Activated CD4-positive, alpha-beta T cell treated with anti-CD3 and anti-CD28 coated beads for 4 hours (primary cell): Measurements from ENCODE around the gene MYBBP1A.

Experiments
- DNase-seq, 2 donors: peaks; one replicate each; pipeline ENCODE4 v3.0.0-alpha.2; 2020

The MYBBP1A gene

DNA sequence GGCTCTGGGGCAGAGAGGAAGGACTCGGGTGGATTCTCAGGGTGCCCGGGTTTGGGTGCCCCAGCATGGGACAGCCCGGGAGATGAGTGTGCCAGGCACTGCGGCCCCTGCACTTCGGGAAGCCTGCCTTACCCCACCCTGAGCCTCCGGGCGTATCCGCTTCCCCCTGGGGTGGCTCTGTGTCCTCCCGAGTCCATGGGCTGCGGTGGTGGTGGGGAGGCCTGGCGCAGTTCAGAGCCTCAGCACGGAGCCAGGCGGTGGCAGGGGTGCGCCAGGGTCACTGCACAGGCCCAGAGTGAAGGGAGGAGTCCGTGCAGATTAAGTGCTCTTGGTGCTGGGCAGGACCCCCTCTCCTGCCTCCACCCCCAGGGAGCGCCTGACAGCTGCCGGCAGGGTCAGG lies 20.7 kb downstream of the MYBBP1A start:
- DNase-seq = no peak

DNA sequence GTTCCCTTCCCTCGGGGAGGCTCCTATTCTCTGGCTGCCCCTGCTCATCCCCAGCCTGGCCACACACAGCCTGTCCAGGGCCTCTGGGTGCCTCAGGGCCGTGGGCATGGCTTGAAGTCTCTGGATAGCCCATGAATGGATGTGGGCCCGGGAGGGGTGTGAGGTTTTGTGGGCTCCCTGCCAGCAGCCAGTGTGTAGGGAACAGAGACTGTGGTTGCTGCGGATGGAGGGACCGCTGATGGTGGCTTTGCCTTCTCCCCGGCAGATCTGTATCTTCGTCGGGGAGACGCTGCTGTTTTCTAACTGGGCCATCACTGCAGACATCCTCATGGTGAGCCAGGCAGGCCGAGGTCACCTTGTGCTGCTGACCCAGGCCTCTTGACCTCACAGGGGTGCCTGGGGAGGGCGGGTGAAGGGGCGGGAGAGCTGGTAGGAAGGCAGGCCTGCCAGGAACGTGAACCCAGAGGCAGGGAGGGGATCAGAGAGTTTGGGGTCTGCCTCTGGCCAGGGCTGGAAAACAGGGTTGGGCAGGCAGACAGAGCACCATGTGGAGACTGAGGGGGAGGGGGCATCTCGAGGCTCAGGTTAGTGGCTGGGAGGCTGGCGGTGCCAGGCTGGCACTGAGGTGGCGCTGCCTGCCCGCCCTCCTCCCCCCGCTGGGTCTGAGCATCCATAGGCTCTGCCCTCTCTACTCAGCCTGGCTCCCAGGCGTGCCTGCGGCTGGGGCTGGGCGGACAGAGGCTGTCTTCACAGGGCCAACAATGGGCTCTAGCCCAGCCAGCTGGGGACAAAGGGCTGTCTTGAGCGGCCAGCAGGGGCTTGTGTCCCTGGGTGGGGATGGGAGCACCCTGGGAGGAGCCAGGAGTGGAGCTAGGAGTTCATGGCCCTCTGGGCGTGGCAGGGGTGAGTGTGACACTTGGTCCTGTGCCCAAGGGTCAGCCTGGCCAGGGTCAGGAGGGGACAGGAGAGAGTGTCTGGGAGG lies 21.4 kb downstream of the MYBBP1A start:
- DNase-seq = no peak

DNA sequence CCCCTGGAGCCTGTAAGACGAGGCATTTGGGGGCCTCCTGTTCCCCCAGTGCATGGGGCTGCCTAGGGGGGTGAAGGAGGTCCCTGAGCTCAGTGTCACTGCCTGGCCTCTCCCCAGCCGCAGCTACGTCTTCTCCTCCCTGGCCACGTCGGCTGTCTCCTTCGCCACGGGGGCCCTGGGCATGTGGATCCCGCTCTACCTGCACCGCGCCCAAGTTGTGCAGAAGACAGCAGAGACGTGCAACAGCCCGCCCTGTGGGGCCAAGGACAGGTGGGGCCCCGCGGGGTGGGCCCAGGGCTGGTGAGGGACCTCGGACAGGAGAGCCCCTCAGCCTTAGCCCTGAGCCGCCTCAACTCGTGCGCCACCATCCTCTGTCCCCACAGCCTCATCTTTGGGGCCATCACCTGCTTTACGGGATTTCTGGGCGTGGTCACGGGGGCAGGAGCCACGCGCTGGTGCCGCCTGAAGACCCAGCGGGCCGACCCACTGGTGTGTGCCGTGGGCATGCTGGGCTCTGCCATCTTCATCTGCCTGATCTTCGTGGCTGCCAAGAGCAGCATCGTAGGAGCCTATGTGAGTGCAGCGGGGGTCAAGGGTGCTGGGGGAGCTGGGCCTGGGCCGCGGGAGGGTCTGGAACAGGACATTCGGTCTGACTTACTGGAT lies 22.2 kb downstream of the MYBBP1A start:
- no peak for DNase-seq

DNA sequence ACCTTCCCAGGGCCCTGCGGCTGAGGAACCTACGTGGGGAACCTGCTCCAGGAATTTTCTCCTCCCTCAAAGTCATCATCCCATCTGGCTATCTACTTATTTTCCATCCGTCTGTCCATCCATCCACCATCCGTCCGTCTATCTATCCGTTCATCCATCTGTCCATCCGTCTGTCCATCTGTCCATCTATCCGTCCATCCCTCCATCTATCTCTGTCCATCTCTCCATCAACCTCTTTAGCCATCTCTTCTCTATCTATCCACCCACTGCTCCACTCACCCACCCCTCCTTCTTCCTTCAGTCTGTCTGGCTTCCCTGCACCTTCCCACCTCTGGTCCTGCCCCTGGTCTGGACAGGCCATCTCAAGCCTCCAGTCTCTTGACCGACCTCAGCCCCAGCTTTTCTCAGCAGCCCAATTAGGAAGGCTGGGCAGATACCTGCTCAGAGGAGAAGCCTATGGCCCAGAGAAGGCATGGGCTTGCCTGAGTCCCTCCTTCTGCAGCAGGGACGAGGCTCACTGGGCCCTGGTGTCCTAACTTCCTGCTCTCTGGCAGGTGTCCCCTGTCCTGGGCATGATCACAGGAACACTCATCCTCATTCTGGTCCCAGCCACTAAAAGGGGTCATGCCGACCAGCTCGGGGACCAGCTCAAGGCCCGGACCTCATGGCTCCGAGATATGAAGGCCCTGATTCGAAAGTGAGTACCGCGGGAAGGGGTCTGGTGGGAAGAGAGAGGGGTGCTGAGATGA lies 23.0 kb downstream of the MYBBP1A start:
- DNase-seq = no peak

DNA sequence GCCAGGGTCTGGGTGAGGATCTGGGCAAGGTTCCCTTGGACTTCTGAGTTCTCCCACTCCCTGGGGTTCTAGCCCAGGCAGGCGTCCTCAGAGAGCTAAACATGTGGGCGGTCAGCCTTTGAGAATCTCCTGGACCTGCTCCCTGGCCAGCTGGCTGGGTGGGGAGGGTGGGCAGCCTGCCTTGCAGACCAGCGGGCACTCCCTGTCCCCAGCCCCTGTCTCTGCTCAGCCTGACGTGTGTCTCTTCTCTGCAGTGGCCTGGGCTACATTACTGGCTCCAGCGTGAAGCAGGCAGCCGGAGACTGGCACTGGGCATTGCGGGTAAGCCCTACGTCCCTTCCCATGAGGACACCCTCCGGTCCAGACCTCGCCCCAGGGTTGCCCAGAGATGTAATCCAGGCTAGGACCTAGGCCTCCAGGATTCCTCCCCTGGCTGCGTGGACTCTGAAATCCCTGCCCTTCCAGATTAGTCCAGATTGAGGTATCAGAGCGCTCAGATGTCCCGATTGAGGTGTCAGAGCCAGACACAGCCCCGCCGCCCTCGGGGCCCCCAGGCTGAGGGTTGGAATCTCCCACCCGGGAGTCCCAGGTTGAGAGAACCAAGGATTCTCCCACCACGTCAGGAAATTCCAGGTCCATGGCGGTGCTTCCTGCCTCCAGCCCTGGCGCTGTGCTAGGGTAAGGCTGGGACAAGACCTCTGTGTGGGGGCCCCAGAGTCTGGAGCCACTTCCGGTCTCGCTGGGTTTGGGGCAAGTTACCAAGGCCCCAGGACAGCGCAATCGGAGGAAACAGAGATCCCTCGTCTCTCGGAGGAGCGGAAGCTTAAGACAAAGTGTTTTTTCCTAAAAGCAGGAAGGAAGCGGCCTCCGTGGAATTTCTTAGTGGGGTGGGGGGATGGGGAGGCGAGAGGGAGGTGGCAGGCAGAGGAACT lies 24.1 kb downstream of the MYBBP1A start:
- no peak for DNase-seq

DNA sequence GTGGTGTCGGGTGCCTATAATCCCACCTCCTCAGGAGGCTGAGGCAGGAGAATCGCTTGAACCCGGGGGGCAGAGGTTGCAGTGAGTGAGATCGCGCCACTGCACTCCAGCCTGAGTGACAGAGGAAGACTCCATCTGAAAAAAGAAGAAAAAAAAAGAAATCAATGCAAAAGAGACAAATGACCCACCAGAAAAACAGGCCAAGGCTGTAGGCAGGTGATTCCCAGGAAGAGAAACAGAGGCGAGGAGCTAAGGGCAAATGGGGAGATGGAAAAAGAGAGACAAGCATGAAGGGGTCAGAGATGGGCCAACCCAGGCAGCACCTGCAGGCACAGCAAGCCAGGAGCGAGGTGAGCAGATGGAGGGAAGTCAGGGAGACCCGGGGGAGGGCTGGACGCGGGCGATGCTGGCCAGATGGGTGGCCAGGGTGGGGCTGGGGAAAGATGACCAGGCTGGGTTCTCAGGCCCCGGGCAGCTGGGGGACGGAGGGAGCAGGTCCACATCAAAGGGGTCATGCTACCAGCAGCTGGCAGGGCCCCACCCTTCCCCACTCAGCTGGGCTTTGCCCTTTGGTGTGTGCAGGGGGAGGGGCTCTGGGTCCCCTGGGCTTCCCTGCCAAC lies 25.5 kb downstream of the MYBBP1A start:
- no peak for DNase-seq

DNA sequence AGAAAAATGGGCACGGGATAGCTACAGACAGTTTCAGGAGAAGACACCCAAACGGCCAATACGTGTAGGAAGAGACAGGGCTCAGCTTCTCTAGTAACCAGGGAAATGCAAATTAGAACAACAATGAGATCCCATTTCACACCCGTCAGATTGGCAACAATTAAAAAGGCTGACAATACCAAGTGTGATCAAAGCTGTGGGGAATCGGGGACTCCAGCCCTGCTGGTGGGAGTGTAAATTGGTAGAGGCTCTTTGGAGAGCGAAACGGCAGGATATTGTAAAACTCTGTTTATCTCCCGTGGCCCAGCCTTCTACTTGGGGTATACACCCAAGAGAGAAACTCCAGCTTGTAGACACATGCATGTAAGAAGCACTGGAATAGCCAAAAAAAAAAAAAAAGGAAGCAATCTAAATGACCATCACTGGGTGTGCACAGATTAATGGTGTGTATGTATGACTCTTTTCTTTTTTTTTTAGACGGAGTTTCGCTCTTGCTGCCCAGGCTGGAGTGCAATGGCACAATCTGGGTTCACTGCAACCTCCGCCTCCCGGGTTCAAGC lies 27.5 kb downstream of the MYBBP1A start:
- no peak for DNase-seq

DNA sequence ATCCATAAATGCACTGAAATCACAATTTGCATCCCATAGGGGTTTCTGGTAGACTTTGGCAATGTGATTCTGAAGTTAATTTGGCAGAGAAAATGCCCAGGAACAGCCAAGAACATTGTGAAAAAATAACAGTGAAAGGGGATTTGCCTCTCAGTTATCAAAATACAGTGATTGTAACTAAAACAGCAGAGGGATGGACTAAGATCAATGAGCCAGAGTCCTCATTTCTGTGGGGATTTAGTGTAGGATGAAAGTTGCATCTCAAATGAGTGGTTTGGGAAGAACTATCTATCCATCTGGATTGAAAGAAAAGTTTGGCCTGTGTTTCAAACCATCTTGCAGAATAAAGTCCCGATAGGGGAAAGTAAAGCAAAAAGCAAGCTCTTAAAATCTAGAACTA lies 28.1 kb downstream of the MYBBP1A start:
- DNase-seq = no peak

DNA sequence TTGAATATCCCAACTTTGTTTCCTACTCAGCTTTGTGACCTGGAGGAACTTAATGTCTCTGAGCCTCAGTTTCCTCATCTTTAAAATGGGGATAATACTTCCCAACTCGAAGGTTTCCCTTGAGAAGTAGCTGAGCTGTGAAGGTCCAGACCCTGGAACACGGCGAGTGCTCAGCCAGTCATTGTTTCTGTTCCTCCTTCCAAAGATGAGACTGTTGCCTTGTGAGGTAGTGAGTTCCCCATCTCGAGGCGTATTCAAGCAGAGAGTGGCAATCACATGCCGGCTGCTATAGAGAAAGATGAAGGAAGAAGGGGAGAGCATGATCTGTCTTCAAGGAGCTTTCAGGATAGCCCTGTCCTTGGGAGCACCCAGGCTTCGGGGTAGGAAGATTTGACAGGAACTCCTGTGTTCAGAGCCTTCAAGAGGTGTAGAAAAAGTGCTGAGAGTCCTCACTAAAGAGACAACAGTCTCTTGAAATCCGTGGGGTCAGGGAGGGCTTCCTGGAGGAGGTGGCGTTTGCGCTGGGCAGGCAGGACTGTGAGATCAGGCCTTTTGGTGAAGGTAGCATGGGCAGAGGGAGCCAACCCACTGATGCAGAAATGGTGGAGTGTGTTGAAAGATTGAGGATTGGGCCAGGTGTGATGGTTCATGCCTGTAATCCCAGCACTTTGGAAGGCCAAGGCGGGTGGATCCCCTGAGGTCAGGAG lies 29.3 kb downstream of the MYBBP1A start:
- DNase-seq = no peak

DNA sequence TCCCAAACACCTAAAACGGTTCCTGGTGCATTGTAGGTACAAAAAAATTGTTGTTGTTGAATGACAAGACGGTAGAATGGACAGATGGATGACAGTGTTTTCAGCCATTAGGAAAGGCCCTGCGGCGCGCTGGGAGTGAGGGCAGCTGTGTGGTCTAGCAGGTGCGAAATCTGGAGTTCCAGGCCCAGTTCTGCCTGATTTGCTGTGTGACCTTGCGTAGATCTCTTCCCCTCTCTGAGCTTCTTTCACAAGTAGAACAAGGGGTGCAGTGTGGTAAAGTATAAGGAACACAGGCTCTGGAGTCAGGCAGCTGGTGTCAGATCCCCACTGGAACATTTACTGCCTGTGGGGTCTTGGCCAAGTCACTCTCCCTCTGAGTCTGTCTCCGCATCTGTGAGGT lies 31.2 kb downstream of the MYBBP1A start:
- no peak for DNase-seq

DNA sequence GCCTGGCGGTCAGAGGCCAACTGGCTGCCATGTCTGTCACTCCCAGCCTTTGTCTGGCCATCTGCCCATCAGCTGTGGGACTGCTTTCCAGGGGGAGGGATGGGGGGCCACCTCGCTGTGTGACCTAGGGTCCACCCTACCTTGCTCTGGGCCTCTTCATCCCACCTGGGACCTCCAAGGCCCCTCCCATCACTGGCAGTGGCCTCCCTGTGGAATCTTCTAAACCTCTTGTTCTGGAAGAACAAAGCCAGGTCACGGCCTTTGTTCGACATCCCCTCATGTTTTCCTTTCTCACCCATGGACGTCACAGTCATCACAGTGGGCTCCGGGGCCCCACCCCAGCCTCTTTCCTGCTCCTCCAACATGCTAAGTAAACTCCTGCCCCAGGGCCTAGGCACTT lies 32.5 kb downstream of the MYBBP1A start:
- DNase-seq = no peak

DNA sequence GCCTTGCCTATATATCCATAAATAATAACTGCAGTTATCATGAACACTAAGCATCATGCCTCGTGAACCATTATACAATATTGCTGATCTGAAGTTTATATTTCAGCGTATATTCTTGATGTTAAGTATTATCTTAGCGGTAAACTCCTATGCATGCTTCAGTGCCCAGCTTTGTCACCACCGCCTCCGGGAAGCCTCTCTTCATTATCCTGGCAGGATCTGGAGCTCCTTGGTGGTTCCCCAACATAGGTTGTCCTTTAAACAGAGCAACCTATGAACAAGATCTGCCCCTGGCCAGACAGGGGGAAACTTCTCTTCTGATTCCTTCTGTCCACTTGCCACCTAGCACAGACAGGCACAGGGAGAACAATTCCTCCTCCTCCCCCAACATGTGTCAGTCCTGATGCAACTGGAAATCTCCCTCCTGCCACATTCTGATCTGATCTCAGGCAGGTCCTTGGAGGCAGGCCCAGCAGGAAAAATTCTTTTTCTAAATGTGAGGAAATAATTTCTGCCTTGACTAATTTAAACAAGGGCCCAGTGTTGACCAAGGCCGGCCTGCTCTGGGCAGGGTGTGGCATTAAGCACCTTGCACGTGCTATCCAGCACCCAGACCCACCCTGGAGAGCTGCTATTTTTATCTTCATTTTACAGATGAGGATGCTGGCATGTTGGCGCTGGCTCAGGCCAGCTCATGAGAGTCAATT lies 34.1 kb downstream of the MYBBP1A start:
- no peak for DNase-seq

DNA sequence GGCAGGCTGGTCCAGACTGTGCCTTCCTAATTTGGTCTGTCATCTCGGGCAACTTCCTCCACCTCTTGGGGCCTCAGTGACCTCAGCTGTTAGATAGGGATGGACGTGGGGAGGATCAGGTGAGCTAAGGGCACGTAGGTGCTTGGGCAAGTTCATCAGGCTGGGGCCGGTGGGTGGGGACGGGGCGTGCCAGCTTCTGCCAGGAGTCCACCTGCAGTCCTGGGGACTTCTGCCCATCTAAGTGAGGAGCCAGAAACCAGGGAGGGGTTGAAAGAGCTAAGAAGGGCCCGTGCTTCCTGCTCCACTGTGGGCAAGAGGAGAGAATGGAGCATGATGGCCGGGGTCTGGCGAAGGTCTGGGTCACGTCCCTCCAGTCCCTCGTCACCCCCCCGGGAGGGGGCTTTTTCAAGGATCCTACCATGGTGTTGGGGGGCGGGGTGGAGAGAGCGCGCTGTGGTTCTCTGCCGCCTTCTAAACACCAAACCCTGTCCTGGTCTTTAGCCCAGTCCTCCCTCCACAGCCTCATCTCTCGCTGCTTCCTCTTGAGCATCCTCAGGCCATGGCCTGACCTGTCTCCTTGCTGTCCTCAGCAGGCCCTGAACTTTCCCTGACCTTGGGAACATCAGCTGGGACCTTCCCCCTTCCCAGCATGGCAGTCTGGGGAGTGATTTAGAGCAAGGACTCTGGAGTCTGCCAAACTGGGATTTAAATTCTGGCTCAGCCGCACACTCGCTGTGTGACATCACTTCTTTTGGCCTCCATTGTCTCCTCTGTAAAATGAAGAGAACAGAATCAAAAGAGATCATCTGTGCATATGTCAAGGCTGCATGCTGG lies 34.9 kb downstream of the MYBBP1A start:
- DNase-seq = no peak

DNA sequence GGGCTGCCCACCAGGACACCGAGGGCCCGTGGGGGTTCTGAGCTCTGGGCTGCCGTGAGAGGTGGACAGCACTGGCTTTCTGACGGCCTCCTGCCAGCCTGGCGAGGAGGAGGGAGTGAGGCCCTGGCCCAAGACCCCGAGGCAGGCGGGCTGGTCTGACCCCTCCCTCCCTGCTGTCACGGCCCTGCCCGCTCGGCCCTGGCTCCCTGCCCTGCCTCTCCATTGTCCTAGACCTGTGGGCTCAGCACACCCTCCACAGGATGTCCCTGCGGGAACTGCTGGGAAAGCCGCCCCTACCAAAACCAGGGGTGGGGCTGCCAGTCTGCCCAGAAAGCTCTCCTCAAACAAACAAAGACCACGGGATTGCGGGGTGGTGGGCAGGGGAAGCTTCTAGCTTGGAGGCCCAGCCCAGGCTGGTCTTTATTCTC lies 35.8 kb downstream of the MYBBP1A start:
- no peak for DNase-seq

DNA sequence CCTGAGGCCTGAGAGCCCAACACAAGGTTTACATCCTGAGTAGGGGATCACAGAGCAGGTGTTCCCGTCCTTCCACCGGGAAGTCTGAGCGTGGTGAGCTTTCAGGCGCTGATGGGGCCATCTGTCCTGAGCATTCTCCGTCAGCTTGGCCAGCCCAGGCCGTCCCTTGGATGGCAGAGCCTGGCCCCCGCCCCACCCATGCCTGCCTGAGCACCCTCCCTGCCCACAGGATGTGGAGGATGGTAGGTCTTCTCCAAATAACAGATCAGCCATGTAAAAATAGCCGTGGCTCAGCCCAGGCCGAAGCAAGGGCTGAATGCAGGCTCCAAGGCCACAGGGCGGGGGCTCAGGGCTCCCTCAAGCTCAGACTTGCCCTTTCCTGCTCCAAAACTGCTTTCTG lies 36.3 kb downstream of the MYBBP1A start:
- DNase-seq = no peak

DNA sequence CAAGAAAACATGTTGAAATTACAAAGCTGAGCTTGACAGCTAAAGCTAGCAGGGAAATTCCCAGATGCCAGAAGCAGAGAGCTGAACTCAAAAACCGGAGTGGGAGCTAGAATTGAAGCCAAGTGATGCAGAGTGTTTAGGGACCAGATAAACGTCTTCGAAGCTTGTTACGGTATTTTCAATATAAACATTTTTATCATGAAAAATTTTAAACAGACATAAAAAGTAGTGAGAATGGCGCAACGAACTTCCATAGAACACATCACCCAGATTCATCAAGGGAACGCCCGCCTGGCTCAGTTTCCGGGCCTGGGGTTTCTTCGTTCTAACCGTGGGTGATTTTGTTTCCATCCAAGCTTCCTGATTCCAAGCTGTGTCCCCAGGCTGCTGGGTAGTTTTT lies 38.4 kb downstream of the MYBBP1A start:
- DNase-seq = no peak

DNA sequence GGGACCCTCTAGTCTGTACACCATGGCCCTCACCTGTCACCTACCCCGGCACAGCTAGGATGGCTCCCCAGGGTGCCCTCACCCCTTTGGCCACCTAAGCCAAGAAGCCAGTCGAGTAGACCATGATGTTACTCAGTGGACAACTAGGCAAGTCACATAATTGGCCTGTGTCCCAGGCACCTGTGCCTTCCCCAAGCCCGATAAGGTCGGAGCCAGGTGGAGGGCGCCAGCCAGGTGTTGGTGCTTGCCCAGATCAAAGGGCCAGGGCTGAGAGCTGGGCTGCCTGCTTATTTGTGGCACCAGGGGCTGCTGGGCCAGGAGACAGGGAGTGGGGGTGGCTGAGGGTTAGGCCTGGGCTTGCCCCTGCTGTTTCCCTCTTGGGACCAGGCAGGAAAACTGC lies 39.7 kb downstream of the MYBBP1A start:
- DNase-seq = no peak

DNA sequence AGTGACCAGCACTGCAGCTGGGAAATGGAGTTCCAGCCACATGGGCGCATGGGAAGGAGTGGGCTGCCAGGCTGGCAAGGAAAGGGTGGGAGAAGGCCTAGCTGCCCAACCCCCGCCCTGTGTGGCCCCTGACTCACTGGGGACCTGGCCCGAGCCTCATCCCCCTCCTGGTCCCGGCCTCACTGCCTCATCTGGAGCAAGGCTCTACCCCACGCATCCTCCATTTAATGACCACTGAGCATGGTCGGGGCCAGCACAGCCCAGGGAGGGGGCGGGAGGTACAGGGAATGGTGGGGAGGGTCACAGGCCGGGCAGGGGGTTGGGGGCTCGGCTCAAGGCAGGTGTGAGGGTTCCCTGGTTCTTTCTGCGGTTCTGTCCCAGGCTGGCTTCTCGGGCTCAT lies 40.4 kb downstream of the MYBBP1A start:
- DNase-seq = no peak

DNA sequence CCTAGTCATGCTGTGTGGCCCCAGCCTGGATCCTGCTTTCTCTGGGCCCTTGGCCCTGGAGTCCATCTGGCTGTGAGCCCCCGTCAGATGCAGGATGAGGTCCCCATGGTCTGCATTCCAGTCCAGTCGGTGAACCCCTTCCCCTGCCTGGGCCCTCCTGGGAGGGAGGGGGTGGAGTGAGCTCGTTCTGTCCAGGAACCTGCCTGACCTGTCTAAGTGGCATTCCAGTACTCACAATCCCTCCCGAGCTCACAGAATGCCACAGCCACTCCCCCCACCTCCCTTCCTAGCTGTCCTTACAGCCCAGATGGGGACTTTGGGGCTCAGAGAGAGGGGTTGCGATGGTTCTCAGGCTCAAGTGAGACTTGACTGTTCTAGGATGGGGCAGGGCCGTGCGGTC lies 41.0 kb downstream of the MYBBP1A start:
- no peak for DNase-seq
